Panc1 (cell line): ENCODE data around the gene HOXD9. TPM values are rescaled to one million over a fixed set of nuclear protein-coding genes. Genes with fewer than 3 reads are reported as not detected.
A peak's percentile ranks its signal among the peaks of the same experiment; 100 is the strongest.

ENCODE experiments used
- ATAC-seq: fragments of 200-7000 bp; cut with Tn5 transposase; 2 replicates; pipeline ENCODE4 v1.9.1; 2020; ENCODE audit warnings: mild to moderate bottlenecking, moderate library complexity
- BruUV-seq: library from RNA; stranded (reverse); fragments of 400-500 nt; replicated peaks from 2 replicates; lab custom pipeline; 2021; lab: Mats Ljungman, UMichigan
- CTCF ChIA-PET: fragments of 300-600 bp; sonication (Branson Sonifier 250); formaldehyde crosslinking; loops from one replicate; lab custom pipeline; 2022; ENCODE audit warnings: antibody characterized with exemption; lab: Charles Lee
- POLR2A ChIA-PET: fragments of 300-600 bp; sonication (Branson Sonifier 250); formaldehyde crosslinking; loops from one replicate; lab custom pipeline; 2022; ENCODE audit warnings: antibody characterized with exemption; lab: Charles Lee
- DNase-seq: peaks from one replicate; pipeline ENCODE4 v3.0.0-alpha.2; 2010; ENCODE audit warnings: low read depth, low spot score
- H3K27ac ChIP-seq: 2 replicates; pipeline ENCODE4 v1.5.1; 2011; ENCODE audit warnings: mild to moderate bottlenecking, low read length, inconsistent platforms
- H3K27me3 ChIP-seq: fragments of 200-500 bp; sonication (Bioruptor generic); 2 replicates; pipeline ENCODE4 v1.6.0; 2014; ENCODE audit warnings: low read length, inconsistent platforms; ENCODE audit not compliant: control insufficient read depth, insufficient read depth
- H3K36me3 ChIP-seq: fragments of 200-500 bp; sonication (Bioruptor generic); 2 replicates; pipeline ENCODE4 v1.5.1; 2014; ENCODE audit warnings: inconsistent platforms, mild to moderate bottlenecking, low read length, moderate library complexity; ENCODE audit not compliant: control insufficient read depth, insufficient read depth
- H3K4me1 ChIP-seq: 2 replicates; pipeline ENCODE4 v1.5.1; 2011; ENCODE audit warnings: inconsistent platforms, mild to moderate bottlenecking, low read length, moderate library complexity; ENCODE audit not compliant: control insufficient read depth, insufficient read depth
- H3K4me3 ChIP-seq, 2 experiments: 2 replicates each; pipeline ENCODE4 v1.5.1; 2011 to 2012; ENCODE audit warnings: low read depth in 2 of 2, low read length in 2 of 2, mild to moderate bottlenecking in 2 of 2, inconsistent platforms in 1 of 2, moderate library complexity in 1 of 2
- H3K9me3 ChIP-seq: fragments of 200-500 bp; sonication (Bioruptor generic); 2 replicates; pipeline ENCODE4 v1.5.1; 2014; ENCODE audit warnings: low read depth, mild to moderate bottlenecking, inconsistent platforms, low read length, moderate library complexity; ENCODE audit not compliant: control insufficient read depth, insufficient read depth
- CTCF ChIP-seq: fragments of 450-650 bp; IDR thresholded peaks from 2 replicates; pipeline ENCODE4 v1.5.1; 2017; ENCODE audit warnings: mild to moderate bottlenecking
- POLR2AphosphoS5 ChIP-seq: IDR thresholded peaks from 2 replicates; pipeline ENCODE4 v1.6.1; 2012; ENCODE audit warnings: mild to moderate bottlenecking, low read depth, low read length, moderate library complexity
- REST ChIP-seq, 2 experiments: IDR thresholded peaks; 2 replicates each; pipeline ENCODE4 v1.6.1; 2011 to 2012; ENCODE audit warnings: low read depth in 2 of 2, control low read depth in 1 of 2, low read length in 1 of 2, mild to moderate bottlenecking in 1 of 2, moderate library complexity in 1 of 2; ENCODE audit not compliant: insufficient read depth in 1 of 2
- SIN3A ChIP-seq: IDR thresholded peaks from 2 replicates; pipeline ENCODE4 v1.6.1; 2012; ENCODE audit warnings: low read depth, mild to moderate bottlenecking, low read length, moderate library complexity, borderline replicate concordance; ENCODE audit not compliant: insufficient read depth
- TCF7L2 ChIP-seq: IDR thresholded peaks from 2 replicates; pipeline ENCODE4 v1.6.1; 2011; ENCODE audit warnings: mild to moderate bottlenecking, low read depth, low read length, inconsistent platforms
- in situ Hi-C: cut with HindIII; loops from 2 replicates; pipeline ENCODE4 v1.10.0; 2016; ENCODE audit warnings: low sequenced_read_pairs, low pct_unique_long_range_greater_than_20kb
- intact Hi-C: fragments of 100-400 bp; cut with micrococcal nuclease; formaldehyde crosslinking; loops from one replicate; pipeline ENCODE4 v1.10.0; 2022; ENCODE audit not compliant: unreplicated experiment
- total RNA-seq: library from RNA; stranded (reverse); gene quantifications from one replicate; pipeline ENCODE4 v1.2.1, GENCODE V29; 2021; ENCODE audit not compliant: unreplicated experiment

The HOXD9 gene
- total RNA-seq, 1 experiment from 2014 or later, result 0.15 TPM

GRCh38 chr2:176156301-176156806, 33.8 kb downstream of the HOXD9 start:
- ATAC-seq, result no peak
- H3K36me3 ChIP-seq, result no peaks in the 10 kb centered on the region
- no TSS peak for BruUV-seq
- no peaks in the 10 kb centered on the region for H3K9me3 ChIP-seq
- intact Hi-C loops, result no loop called here
- no peak overlapping the region for H3K27ac ChIP-seq
- H3K4me3 ChIP-seq, result no peak overlapping the region
- in situ Hi-C loops, result no loop called here
- TF ChIP-seq REST (IDR thresholded peaks at IDR 0.05; ENCODE audit: insufficient read depth in 1 of 2, low read depth in 2 of 2, low read length in 1 of 2) (no peak), CTCF (no peak), TCF7L2 (no peak), SIN3A (no peak), POLR2AphosphoS5 (no peak)
- peaks cover 2% of the 10 kb centered on the region; the same call in 1 of the 2 replicates for H3K27me3 ChIP-seq
- DNase-seq, result no peak
- peaks cover 3% of the 10 kb centered on the region; the same call in 1 of the 2 replicates for H3K4me1 ChIP-seq
- ChIA-PET POLR2A (interaction anchor here (0.5 kb wide), 1 partner anchor 1052 kb away, joined by 3 read pairs; no protein-coding TSS in a partner anchor), CTCF (interaction anchor here (1.5 kb wide), 1 partner anchor 299 kb away, joined by 5 read pairs; no protein-coding TSS in a partner anchor)

- H3K4me3 ChIP-seq, result peak within 1 kb of the TSS; percentile 51 to 63
- peaks cover 3% of the 10 kb centered on the region; the same call in 1 of the 2 replicates for H3K4me1 ChIP-seq
- TF ChIP-seq POLR2AphosphoS5 (no peak), CTCF (no peak), SIN3A (no peak), TCF7L2 (no peak), REST (IDR thresholded peaks at IDR 0.05; ENCODE audit: insufficient read depth in 1 of 2, low read depth in 2 of 2, low read length in 1 of 2) (no peak)
- CTCF ChIA-PET, result no interaction called here
- POLR2A ChIA-PET, result no interaction called here
- no peak for DNase-seq
- no peaks in the 10 kb centered on the region for H3K36me3 ChIP-seq
- no peak within 1 kb of the TSS for H3K27ac ChIP-seq
- H3K9me3 ChIP-seq, result no peaks in the 10 kb centered on the region
- ATAC-seq, result no peak
- H3K27me3 ChIP-seq, result peaks cover 2% of the 10 kb centered on the region; the same call in 1 of the 2 replicates
- intact Hi-C loops (no loop called here), in situ Hi-C loops (no loop called here)
- no TSS peak for BruUV-seq
Measured at GRCh38 chr2:176156807-176157498, 34.4 kb downstream of the HOXD9 start, which contains the start of gene HOXD3. Gene HOXD3 (plus strand): TSS chr2:176157307. CDS start chr2:176169115, 11,808 bp downstream.
